ENCODE data around the gene FUOM. TPM values are rescaled to one million over a fixed set of nuclear protein-coding genes. Genes with fewer than 3 reads are reported as not detected.

FUOM gene
- total RNA-seq, 1 donor from 2014 or later, result 9.3 TPM

GRCh38 chr10:133308421-133309099, 49.3 kb downstream of the FUOM start, which contains the start of the genes TUBGCP2 and ZNF511:
Gene TUBGCP2 (minus strand): TSS chr10:133308872. CDS start chr10:133302941, 5,931 bp downstream.
Gene ZNF511 (plus strand): TSS chr10:133308914. CDS start chr10:133308944, 30 bp downstream.
- H3K79me2 ChIP-seq (ENCODE audit: low read depth), result peaks cover 48% of the 10 kb centered on the region
- H2AFZ ChIP-seq (replicated peaks), result peak within 1 kb of the TSS; percentile 91
- H3F3A ChIP-seq (ENCODE audit: low read depth), result peaks cover 4% of the 10 kb centered on the region
- H3K9ac ChIP-seq, result peak within 1 kb of the TSS; percentile 67
- H3K4me2 ChIP-seq, result peak within 1 kb of the TSS; percentile 93
- peaks cover 6% of the 10 kb centered on the region for H3K4me1 ChIP-seq
- no peaks in the 10 kb centered on the region for H3K9me3 ChIP-seq (ENCODE audit: low read depth)
- peaks cover 15% of the 10 kb centered on the region for H3K36me3 Mint-ChIP-seq
- peaks cover 9% of the 10 kb centered on the region for H3K27me3 Mint-ChIP-seq (ENCODE audit: insufficient read depth, low read depth)
- peak within 1 kb of the TSS; percentile 98 for H3K4me3 Mint-ChIP-seq
- H3K27ac Mint-ChIP-seq, result peak within 1 kb of the TSS; percentile 98
- DNase-seq (ENCODE audit: low spot score), result peak; percentile 90
- no peaks in the 10 kb centered on the region for H3K9me3 Mint-ChIP-seq
- peak within 1 kb of the TSS; percentile 86 for H3K4me3 ChIP-seq
- no peaks in the 10 kb centered on the region for H3K27me3 ChIP-seq
- no peak for TF ChIP-seq CTCF (IDR thresholded peaks at IDR 0.05)
- no peak for TF ChIP-seq EZH2phosphoT487 (IDR thresholded peaks at IDR 0.05)
- TF ChIP-seq EZH2 (IDR thresholded peaks at IDR 0.05), result no peak
- no peaks in the 10 kb centered on the region for H3K36me3 ChIP-seq
- H3K27ac ChIP-seq, result peak within 1 kb of the TSS; percentile 81
- peaks cover 15% of the 10 kb centered on the region for H3K4me1 Mint-ChIP-seq
- H4K20me1 ChIP-seq (ENCODE audit: low read depth), result peaks cover 40% of the 10 kb centered on the region

GRCh38 chr10:133307776-133308420, 49.9 kb downstream of the FUOM start:
- Mint-ChIP-seq H3K36me3 (peaks cover 15% of the 10 kb centered on the region), H3K27ac (peak overlapping the region; percentile 98), H3K9me3 (no peaks in the 10 kb centered on the region), H3K4me1 (peaks cover 15% of the 10 kb centered on the region), H3K27me3 (ENCODE audit: insufficient read depth, low read depth) (peaks cover 9% of the 10 kb centered on the region), H3K4me3 (peak overlapping the region; percentile 98)
- Histone ChIP-seq H3K79me2 (ENCODE audit: low read depth) (peaks cover 52% of the 10 kb centered on the region), H3K27me3 (no peaks in the 10 kb centered on the region), H4K20me1 (ENCODE audit: low read depth) (peaks cover 41% of the 10 kb centered on the region), H3K27ac (no peak overlapping the region), H3K4me2 (peak overlapping the region; percentile 93), H3F3A (ENCODE audit: low read depth) (peaks cover 4% of the 10 kb centered on the region), H3K9me3 (ENCODE audit: low read depth) (no peaks in the 10 kb centered on the region), H2AFZ (replicated peaks) (no peak overlapping the region), H3K4me3 (peak overlapping the region; percentile 86), H3K36me3 (no peaks in the 10 kb centered on the region), H3K9ac (peak overlapping the region; percentile 67), H3K4me1 (peaks cover 6% of the 10 kb centered on the region)
- TF ChIP-seq CTCF (IDR thresholded peaks at IDR 0.05), result peak; percentile 71
- no peak for TF ChIP-seq EZH2phosphoT487 (IDR thresholded peaks at IDR 0.05)
- no peak for TF ChIP-seq EZH2 (IDR thresholded peaks at IDR 0.05)
- peak; percentile 80 for DNase-seq (ENCODE audit: low spot score)

GRCh38 chr10:133306941-133307379, 50.9 kb downstream of the FUOM start:
- H4K20me1 ChIP-seq (ENCODE audit: low read depth), result peaks cover 46% of the 10 kb centered on the region
- no peaks in the 10 kb centered on the region for H3K9me3 ChIP-seq (ENCODE audit: low read depth)
- peak overlapping the region; percentile 98 for H3K4me3 Mint-ChIP-seq
- no peaks in the 10 kb centered on the region for H3K27me3 ChIP-seq
- peak overlapping the region; percentile 93 for H3K4me2 ChIP-seq
- H3K4me1 ChIP-seq, result peaks cover 6% of the 10 kb centered on the region
- TF ChIP-seq EZH2phosphoT487 (IDR thresholded peaks at IDR 0.05), result no peak
- no peak for TF ChIP-seq CTCF (IDR thresholded peaks at IDR 0.05)
- TF ChIP-seq EZH2 (IDR thresholded peaks at IDR 0.05), result no peak
- peak overlapping the region; percentile 67 for H3K9ac ChIP-seq
- H3K27ac ChIP-seq, result no peak overlapping the region
- DNase-seq (ENCODE audit: low spot score), result no peak
- H3K36me3 Mint-ChIP-seq, result peaks cover 15% of the 10 kb centered on the region
- H3K79me2 ChIP-seq (ENCODE audit: low read depth), result peaks cover 59% of the 10 kb centered on the region
- no peak overlapping the region for H2AFZ ChIP-seq (replicated peaks)
- H3F3A ChIP-seq (ENCODE audit: low read depth), result peaks cover 4% of the 10 kb centered on the region
- peaks cover 15% of the 10 kb centered on the region for H3K4me1 Mint-ChIP-seq
- peak overlapping the region; percentile 86 for H3K4me3 ChIP-seq
- H3K27me3 Mint-ChIP-seq (ENCODE audit: insufficient read depth, low read depth), result peaks cover 11% of the 10 kb centered on the region
- no peak overlapping the region for H3K27ac Mint-ChIP-seq
- no peaks in the 10 kb centered on the region for H3K9me3 Mint-ChIP-seq
- H3K36me3 ChIP-seq, result no peaks in the 10 kb centered on the region

Measured in neural progenitor cell (in vitro differentiated cells).